ENCODE measurements around the gene RETN.

DNA sequence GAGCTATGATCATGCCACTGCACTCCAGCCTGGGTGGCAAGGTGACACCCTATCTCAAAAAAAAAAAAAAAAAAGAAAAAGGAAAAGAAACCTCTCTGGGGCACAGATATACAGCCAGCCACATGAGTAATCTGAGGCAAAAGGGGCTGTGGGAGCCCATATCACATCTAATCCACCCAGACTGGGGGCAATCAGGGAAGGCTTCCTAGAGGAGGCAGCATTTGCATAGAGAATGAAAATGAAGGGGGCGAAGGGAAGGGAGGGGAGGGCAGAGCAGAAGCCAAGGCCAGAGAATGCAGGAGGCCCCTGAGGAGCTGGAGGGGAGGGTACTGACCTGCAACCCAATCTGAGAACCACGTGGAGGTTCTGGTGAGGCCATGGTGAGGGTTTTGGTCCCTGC lies 18.7 kb upstream of the RETN start:
- TF ChIP-seq POLR2A (IDR thresholded peaks at IDR 0.05) (no peak), CTCF (IDR thresholded peaks at IDR 0.05) (no peak)

Measured in Peyer's patch (tissue), 4 donors.